ENCODE measurements around the gene GOLPH3.

- TF ChIP-seq CTCF (IDR thresholded peaks at IDR 0.05; ENCODE audit: poor library complexity, severe bottlenecking): no peak
- no peak for TF ChIP-seq REST (IDR thresholded peaks at IDR 0.05; ENCODE audit: borderline replicate concordance)
- TF ChIP-seq EZH2 (IDR thresholded peaks at IDR 0.05; ENCODE audit: borderline replicate concordance, insufficient read depth, low read length, poor library complexity, severe bottlenecking): no peak
- no peak for TF ChIP-seq EP300 (conservative IDR thresholded peaks at IDR 0.05; ENCODE audit: poor library complexity, severe bottlenecking)
- no peak for TF ChIP-seq MXI1 (conservative IDR thresholded peaks at IDR 0.05; ENCODE audit: poor library complexity, severe bottlenecking)
- no peak for TF ChIP-seq RAD21 (conservative IDR thresholded peaks at IDR 0.05)
- no peak for TF ChIP-seq POLR2AphosphoS5 (IDR thresholded peaks at IDR 0.05)
- TF ChIP-seq SMC3 (conservative IDR thresholded peaks at IDR 0.05; ENCODE audit: poor library complexity): no peak
Measured at GRCh38 chr5:32108167-32108566, 66.0 kb downstream of the GOLPH3 start.

Measured in neural cell (in vitro differentiated cells).